Left cardiac atrium (tissue), 4 donors: ENCODE results near the gene GMCL1. TPM values are rescaled to one million over a fixed set of nuclear protein-coding genes. Genes with fewer than 3 reads are reported as not detected.
"Not testable (repeated sequence)": the region's sequence is repeated elsewhere in the genome, so short reads cannot be mapped to it uniquely, and the experiment has no call there.

Experiments used
- ATAC-seq, 2 donors: fragments of 200-7000 bp; cut with Tn5 transposase; one replicate each; pipeline ENCODE4 v1.9.1; 2020; ENCODE audit warnings: mild to moderate bottlenecking in 2 of 2, moderate library complexity in 2 of 2
- DNase-seq: peaks from one replicate; pipeline ENCODE4 v3.0.0-alpha.2; 2020
- intact Hi-C, 2 donors: fragments of 100-400 bp; cut with DNase I; formaldehyde crosslinking; loops; one replicate each; pipeline versions ENCODE4 v1.14.1 to v1.15.1; 2022 to 2023
- long read RNA-seq: library from polyadenylated mRNA; unstranded; transcript quantifications from one replicate; pipeline ENCODE4 v2.0.0, GENCODE V29; 2021
- total RNA-seq, 2 donors: library from RNA; stranded (reverse); fragmentation: NEBNext Ultra II Directional; extraction: Animal tissue kit (Norgen Biotek cat#: 25700); gene quantifications; one replicate each; pipeline ENCODE4 v1.2.1, GENCODE V29; 2021
- donor health status: DM: no; HTN: yes; CAD: no.
- donor health status: DM: no; HTN: yes; CAD: no; lungs with severe emphysema.
- donor health status: DM: yes; HTN: yes; CAD: no.
- donor health status: Dilated cardiomyopathy.

Gene GMCL1
- 1 to 10 TPM; 4.8 to 7.1 TPM for total RNA-seq
- long read RNA-seq, full-length matches to known transcripts, result 16 of 20 reads
- long read RNA-seq, partial matches to known transcripts, result 1 of 20 reads
- long read RNA-seq, other reads (novel, unspliced or antisense), result 3 of 20 reads

GRCh38 chr2:69829256-69830044, at the start of gene GMCL1:
Gene GMCL1, plus strand, starts transcription at chr2:69829660. Its CDS starts 233 bp downstream, at chr2:69829893.
- DNase-seq (peak; percentile 98), ATAC-seq (peak; percentile 98 to 99)
- intact Hi-C loops, result no loop called here

GRCh38 chr2:69780921-69781320, 48.5 kb upstream of the GMCL1 start:
- intact Hi-C loops, result no loop called here
- DNase-seq (no peak), ATAC-seq (no peak)

- intact Hi-C loops, result no loop called here
- DNase-seq (no peak), ATAC-seq (peak; percentile 23 to 48)
These were observed 47.9 kb upstream of the GMCL1 start for GRCh38 chr2:69781321-69782248.

GRCh38 chr2:69784228-69784627, 45.2 kb upstream of the GMCL1 start:
- intact Hi-C loops, result no loop called here
- DNase-seq (no peak), ATAC-seq (no peak)

- intact Hi-C loops, result no loop called here
- ATAC-seq (no peak), DNase-seq (no peak)
These were observed 44.1 kb upstream of the GMCL1 start for GRCh38 chr2:69785358-69785757.

GRCh38 chr2:69786052-69786560, 43.4 kb upstream of the GMCL1 start:
- intact Hi-C loops, result no loop called here
- ATAC-seq, result no peak
- DNase-seq, result no peak

- peak; percentile 78 to 86 for ATAC-seq
- no peak for DNase-seq
- intact Hi-C loops, result no loop called here
These were observed 40.2 kb upstream of the GMCL1 start for GRCh38 chr2:69789175-69789721.

- intact Hi-C loops, result no loop called here
- DNase-seq (no peak), ATAC-seq (peak; percentile 25 to 58)
These were observed 39.5 kb upstream of the GMCL1 start for GRCh38 chr2:69789772-69790600.

- no peak for DNase-seq
- no peak for ATAC-seq
- intact Hi-C loops, result no loop called here
These were observed 38.9 kb upstream of the GMCL1 start for GRCh38 chr2:69790601-69790959.

- intact Hi-C loops, result no loop called here
- DNase-seq, result no peak
- peak; percentile 31 to 71 for ATAC-seq
These were observed 38.4 kb upstream of the GMCL1 start for GRCh38 chr2:69791045-69791444.

- intact Hi-C loops, result no loop called here
- no peak for ATAC-seq
- no peak for DNase-seq
These were observed 33.3 kb upstream of the GMCL1 start for GRCh38 chr2:69796174-69796573.

GRCh38 chr2:69797235-69797634, 32.2 kb upstream of the GMCL1 start:
- intact Hi-C loops, result no loop called here
- ATAC-seq, result no peak
- DNase-seq, result no peak

GRCh38 chr2:69797836-69798289, 31.6 kb upstream of the GMCL1 start:
- ATAC-seq (no peak), DNase-seq (no peak)
- intact Hi-C loops, result no loop called here

GRCh38 chr2:69798290-69798908, 31.1 kb upstream of the GMCL1 start:
- ATAC-seq (peak; percentile 51 to 78), DNase-seq (peak; percentile 48)
- intact Hi-C loops, result no loop called here

GRCh38 chr2:69798909-69799526, 30.4 kb upstream of the GMCL1 start:
- DNase-seq (no peak), ATAC-seq (peak; percentile 28 to 69)
- intact Hi-C loops, result no loop called here

GRCh38 chr2:69801745-69802290, 27.6 kb upstream of the GMCL1 start:
- DNase-seq, result no peak
- intact Hi-C loops, result no loop called here
- no peak for ATAC-seq

GRCh38 chr2:69802781-69803367, 26.6 kb upstream of the GMCL1 start:
- ATAC-seq, intact Hi-C loops, DNase-seq: not testable (repeated sequence)
